ENCODE results near the gene POGLUT2. TPM values are rescaled to one million over a fixed set of nuclear protein-coding genes. Genes with fewer than 3 reads are reported as not detected.
A peak's percentile ranks its signal among the peaks of the same experiment; 100 is the strongest.

POGLUT2 gene
- total RNA-seq, 2 donors from 2014 or later = 0.22 to 0.37 TPM

DNA sequence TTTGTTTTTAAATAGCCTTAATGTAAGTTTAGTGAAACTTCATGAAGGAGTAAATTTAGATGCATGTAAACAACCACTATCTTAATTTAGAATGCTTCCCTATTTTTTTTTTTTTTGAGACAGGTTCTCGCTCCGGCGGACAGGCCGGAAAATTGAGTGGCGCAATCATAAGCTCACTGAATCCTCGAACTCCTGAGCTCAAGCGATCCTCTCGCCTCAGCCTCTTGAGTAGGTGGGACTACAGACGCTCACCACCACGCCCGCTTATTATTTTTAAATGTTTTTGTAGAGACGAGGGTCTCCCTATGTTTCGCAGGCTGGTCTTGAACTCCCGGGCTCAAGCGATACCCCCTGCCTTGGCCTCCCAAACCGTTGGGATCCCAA lies 26.7 kb downstream of the POGLUT2 start:
- no peak for ATAC-seq
- DNase-seq = no peak
- no peaks in the 10 kb centered on the region for H3K36me3 Mint-ChIP-seq (ENCODE audit: low read depth)
- no peaks in the 10 kb centered on the region for H3K9me3 ChIP-seq (ENCODE audit: control insufficient read depth, low read length, poor library complexity, severe bottlenecking)
- H3K4me3 Mint-ChIP-seq = peak overlapping the region; percentile 91
- H3K27me3 Mint-ChIP-seq = no peaks in the 10 kb centered on the region
- H3K27ac Mint-ChIP-seq = no peak overlapping the region
- peaks cover 30% of the 10 kb centered on the region for H3K4me1 Mint-ChIP-seq

DNA sequence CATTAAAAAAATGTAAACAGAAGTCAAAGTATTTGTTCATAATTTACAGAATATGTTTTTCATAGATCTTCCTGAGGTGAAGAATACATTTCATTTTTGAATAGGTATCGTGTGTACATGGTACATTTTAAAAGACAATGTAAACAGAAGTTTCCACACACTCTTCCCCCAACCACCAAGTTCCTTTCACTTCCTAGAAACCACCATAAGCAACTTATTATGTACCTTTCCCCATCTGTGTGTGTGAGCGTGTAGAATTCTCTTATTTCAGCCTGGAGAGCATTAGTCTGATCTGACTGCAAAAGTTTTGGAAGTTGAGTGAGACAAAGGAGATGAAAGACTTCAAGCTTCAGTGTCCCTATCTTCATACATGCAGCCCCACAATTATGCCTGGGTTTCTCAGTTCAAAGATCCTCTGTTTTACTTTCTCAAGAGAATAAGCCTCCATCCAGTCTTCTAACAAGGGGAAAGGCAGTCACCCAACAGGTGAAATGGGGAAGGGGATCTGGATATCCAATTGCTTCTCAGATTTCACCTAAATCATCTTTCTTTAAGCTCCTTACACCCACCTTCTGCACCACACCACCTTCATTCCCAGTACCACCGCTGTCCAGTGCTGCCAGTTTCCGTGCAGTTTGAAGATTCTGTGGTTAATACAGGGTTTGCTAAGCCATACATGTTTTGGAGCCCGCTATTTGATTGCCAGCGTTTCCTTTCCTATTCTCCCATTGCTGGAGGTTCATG lies 27.3 kb downstream of the POGLUT2 start:
- no peaks in the 10 kb centered on the region for H3K27me3 Mint-ChIP-seq
- DNase-seq = no peak
- no peaks in the 10 kb centered on the region for H3K9me3 ChIP-seq (ENCODE audit: control insufficient read depth, low read length, poor library complexity, severe bottlenecking)
- no peak for ATAC-seq
- peak overlapping the region; percentile 28 for H3K4me3 Mint-ChIP-seq
- H3K4me1 Mint-ChIP-seq = peaks cover 30% of the 10 kb centered on the region
- no peak overlapping the region for H3K27ac Mint-ChIP-seq
- H3K36me3 Mint-ChIP-seq (ENCODE audit: low read depth) = no peaks in the 10 kb centered on the region

DNA sequence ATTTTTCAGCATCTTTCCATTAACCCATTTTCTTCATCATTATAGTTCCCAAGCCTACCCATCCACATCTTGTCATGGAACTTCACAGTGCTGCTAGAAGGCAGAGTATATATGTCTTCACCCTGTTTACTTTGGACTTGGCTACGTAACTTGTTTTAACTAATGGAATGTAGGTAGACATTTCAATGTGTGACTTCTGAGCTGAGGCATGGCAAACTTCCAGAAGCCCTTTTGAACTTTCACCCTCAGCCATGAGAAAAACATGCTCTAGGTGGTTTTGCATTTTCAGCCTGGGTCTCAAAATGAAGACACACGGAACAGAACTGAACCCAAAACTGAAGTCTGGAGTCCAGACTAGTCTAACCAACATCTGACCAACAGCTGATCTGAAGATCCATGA lies 28.3 kb downstream of the POGLUT2 start:
- no peak for ATAC-seq
- H3K36me3 Mint-ChIP-seq (ENCODE audit: low read depth) = no peaks in the 10 kb centered on the region
- no peaks in the 10 kb centered on the region for H3K27me3 Mint-ChIP-seq
- H3K9me3 ChIP-seq (ENCODE audit: control insufficient read depth, low read length, poor library complexity, severe bottlenecking) = no peaks in the 10 kb centered on the region
- H3K4me1 Mint-ChIP-seq = peaks cover 30% of the 10 kb centered on the region
- peak overlapping the region; percentile 27 for H3K27ac Mint-ChIP-seq
- DNase-seq = no peak
- no peak overlapping the region for H3K4me3 Mint-ChIP-seq

DNA sequence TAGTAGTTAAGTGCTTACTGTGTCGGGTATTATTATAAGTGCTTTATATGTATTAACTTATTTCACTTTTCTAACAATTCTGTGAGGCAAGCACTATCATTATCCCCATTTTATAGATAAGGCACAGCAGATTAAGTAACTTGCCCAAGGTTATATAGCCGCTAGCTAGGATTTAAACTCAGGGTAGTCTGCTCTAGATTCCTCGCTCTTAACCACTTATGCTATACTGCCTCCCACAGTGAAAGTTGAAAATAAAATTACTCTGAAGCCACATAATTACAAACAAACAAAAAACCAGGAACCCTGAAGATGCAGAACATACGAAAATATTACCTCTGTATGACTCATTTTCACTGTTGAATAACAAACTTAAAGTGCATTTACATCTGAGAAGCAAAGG lies 29.1 kb downstream of the POGLUT2 start:
- Mint-ChIP-seq H3K4me3 (no peak overlapping the region), H3K27ac (no peak overlapping the region), H3K27me3 (no peaks in the 10 kb centered on the region), H3K36me3 (ENCODE audit: low read depth) (no peaks in the 10 kb centered on the region), H3K4me1 (peaks cover 30% of the 10 kb centered on the region)
- no peak for ATAC-seq
- DNase-seq = no peak
- H3K9me3 ChIP-seq (ENCODE audit: control insufficient read depth, low read length, poor library complexity, severe bottlenecking) = no peaks in the 10 kb centered on the region

DNA sequence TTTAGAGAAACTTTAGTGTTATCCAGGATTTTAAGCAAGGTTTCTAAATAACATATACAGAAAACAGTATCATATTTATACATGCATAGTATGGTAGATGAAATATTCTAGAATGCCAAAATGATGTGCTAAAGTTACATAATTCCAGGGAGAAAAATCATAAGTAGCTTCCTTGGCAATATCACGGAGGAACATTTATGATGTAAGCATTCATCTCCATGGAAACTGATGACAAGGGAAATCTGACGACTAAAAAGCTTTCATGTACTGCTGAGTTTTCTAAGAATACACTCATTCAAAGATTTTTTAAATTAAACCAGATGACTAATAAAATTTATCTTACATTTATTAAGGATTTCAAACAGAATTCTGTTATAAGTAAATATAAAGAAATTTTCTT lies 29.9 kb downstream of the POGLUT2 start:
- H3K27me3 Mint-ChIP-seq = no peaks in the 10 kb centered on the region
- no peaks in the 10 kb centered on the region for H3K9me3 ChIP-seq (ENCODE audit: control insufficient read depth, low read length, poor library complexity, severe bottlenecking)
- H3K36me3 Mint-ChIP-seq (ENCODE audit: low read depth) = no peaks in the 10 kb centered on the region
- H3K4me3 Mint-ChIP-seq = no peak overlapping the region
- DNase-seq (no peak), ATAC-seq (no peak)
- no peak overlapping the region for H3K27ac Mint-ChIP-seq
- peaks cover 24% of the 10 kb centered on the region for H3K4me1 Mint-ChIP-seq

DNA sequence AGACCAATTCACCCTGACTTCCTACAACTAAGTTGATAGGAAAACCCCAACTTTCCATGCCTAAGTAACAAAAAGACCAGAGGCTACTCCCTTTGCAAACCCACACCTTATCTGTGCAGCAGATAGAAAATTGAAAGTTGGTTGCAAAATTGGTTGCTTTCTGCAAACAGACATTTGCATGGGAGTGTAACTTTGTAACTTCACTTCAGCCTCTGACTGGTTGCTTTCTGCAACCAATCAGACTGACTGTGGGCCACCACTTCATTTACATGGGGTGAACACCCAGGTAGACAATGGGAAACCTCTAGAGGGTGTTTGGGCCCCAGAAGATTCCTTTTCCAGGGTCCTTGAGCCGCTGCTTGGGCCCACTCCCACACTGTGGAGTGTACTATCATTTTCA lies 35.0 kb downstream of the POGLUT2 start:
- no peak for ATAC-seq
- DNase-seq = no peak

DNA sequence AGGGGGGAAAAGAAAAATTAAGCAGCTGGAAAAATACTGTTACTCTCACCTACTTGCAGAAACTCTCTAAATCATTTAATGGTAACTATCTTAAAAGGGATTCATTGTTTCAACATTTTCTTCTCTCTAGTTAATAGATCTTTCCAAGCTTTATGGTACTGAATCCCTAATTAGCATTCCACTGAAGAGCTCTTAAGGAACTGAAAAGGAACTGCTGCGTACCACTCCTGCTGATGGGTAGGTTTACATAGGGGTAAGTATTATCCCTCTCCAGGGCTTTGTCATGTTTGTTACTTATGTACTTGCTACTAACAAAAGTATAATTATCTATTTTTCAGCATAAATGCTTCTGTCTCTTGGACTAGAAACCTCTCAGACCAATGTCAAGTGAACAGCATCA lies 37.7 kb downstream of the POGLUT2 start:
- H3K36me3 Mint-ChIP-seq (ENCODE audit: low read depth) = no peaks in the 10 kb centered on the region
- DNase-seq (no peak), ATAC-seq (no peak)
- peaks cover 7% of the 10 kb centered on the region for H3K27me3 Mint-ChIP-seq
- H3K27ac Mint-ChIP-seq = no peak overlapping the region
- no peaks in the 10 kb centered on the region for H3K9me3 ChIP-seq (ENCODE audit: control insufficient read depth, low read length, poor library complexity, severe bottlenecking)
- no peaks in the 10 kb centered on the region for H3K4me1 Mint-ChIP-seq
- no peak overlapping the region for H3K4me3 Mint-ChIP-seq

More for the DNA sequence above, 35.0 kb downstream of the POGLUT2 start:
- Mint-ChIP-seq H3K36me3 (ENCODE audit: low read depth) (no peaks in the 10 kb centered on the region), H3K4me3 (no peak overlapping the region), H3K27ac (no peak overlapping the region), H3K27me3 (no peaks in the 10 kb centered on the region), H3K4me1 (no peaks in the 10 kb centered on the region)
- no peaks in the 10 kb centered on the region for H3K9me3 ChIP-seq (ENCODE audit: control insufficient read depth, low read length, poor library complexity, severe bottlenecking)

DNA sequence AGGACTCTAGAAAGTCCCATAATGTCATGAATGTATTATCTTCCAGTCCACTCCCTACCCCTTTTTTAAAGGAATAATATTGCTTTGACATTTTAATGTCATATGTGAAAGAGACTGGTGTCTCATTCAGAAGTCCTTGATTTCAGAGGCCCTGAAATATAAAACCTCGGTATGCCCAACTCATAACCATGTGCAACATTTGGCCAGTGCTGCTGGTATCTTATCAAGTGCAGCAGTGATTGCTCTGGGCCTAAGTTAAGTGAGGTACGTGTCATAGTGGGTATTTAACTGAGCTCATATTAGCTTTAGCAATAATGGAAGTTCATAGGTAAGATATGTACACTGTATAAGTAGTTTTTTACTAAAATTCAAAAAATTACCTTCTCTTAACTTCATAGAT lies 39.9 kb downstream of the POGLUT2 start:
- H3K4me3 Mint-ChIP-seq = no peak overlapping the region
- H3K9me3 ChIP-seq (ENCODE audit: control insufficient read depth, low read length, poor library complexity, severe bottlenecking) = no peaks in the 10 kb centered on the region
- ATAC-seq (no peak), DNase-seq (no peak)
- peaks cover 7% of the 10 kb centered on the region for H3K27me3 Mint-ChIP-seq
- no peaks in the 10 kb centered on the region for H3K4me1 Mint-ChIP-seq
- H3K27ac Mint-ChIP-seq = no peak overlapping the region
- H3K36me3 Mint-ChIP-seq (ENCODE audit: low read depth) = no peaks in the 10 kb centered on the region

DNA sequence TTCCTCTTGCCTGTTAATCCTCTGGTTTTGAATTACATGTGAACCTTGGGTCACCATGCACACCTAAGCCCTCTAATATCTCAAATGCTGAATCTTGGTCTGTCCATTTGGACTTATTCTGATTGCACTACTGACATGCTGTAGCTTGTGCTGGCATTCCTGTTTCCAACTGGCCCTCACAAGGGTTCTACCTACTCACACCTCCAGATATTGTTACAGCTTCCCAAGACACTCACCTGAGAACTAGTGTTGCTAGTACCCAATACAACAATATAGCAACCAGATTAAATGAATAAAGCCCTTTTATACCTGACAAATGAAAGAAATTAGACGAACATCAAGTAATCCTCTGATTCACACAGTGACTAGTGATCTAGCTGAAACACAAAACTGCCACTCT lies 41.8 kb downstream of the POGLUT2 start:
- Mint-ChIP-seq H3K27me3 (peaks cover 7% of the 10 kb centered on the region), H3K4me1 (no peaks in the 10 kb centered on the region), H3K4me3 (no peak overlapping the region), H3K36me3 (ENCODE audit: low read depth) (no peaks in the 10 kb centered on the region), H3K27ac (no peak overlapping the region)
- DNase-seq (no peak), ATAC-seq (no peak)
- H3K9me3 ChIP-seq (ENCODE audit: control insufficient read depth, low read length, poor library complexity, severe bottlenecking) = no peaks in the 10 kb centered on the region

DNA sequence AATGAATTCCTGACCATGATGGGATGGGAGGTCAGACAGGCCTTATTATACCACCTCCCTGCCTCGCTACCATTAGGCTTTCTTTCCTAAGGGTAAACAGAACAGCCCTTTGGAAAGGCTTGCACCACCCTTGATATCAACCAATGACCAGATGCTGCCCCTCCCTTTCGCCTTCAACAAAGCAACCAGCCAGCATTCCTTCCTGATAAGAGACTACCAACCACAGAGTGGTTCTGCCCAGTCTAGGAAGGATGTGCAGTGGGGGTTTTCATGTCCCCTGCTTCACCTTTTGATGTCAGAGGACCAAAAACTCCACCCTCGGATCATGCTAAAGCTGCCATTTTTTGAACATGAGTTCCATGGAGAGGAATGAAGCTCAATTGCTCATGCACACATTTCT lies 46.9 kb downstream of the POGLUT2 start:
- H3K4me1 Mint-ChIP-seq = no peaks in the 10 kb centered on the region
- peaks cover 3% of the 10 kb centered on the region for H3K9me3 ChIP-seq (ENCODE audit: control insufficient read depth, low read length, poor library complexity, severe bottlenecking)
- H3K36me3 Mint-ChIP-seq (ENCODE audit: low read depth) = no peaks in the 10 kb centered on the region
- no peak overlapping the region for H3K27ac Mint-ChIP-seq
- no peak overlapping the region for H3K4me3 Mint-ChIP-seq
- ATAC-seq (no peak), DNase-seq (no peak)
- peaks cover 33% of the 10 kb centered on the region for H3K27me3 Mint-ChIP-seq

DNA sequence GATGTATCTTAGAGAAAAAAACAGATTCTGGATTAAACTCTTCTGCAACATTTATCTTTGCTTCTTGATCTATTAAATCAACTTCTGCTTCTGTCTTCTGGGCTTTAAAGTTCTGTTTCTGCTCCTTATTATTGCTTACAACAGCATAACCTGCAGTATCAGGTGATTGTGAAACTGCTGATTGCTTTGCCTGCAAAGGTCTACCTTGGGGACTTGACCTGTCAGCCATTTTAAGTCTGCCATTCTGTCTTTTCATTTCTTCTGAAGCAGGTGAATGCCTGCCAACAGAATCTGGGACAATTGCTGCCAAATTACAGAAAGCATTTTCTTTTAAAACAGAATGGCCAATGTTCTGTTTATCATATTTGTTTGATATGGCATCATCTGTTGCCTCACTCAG lies 56.3 kb downstream of the POGLUT2 start:
- H3K9me3 ChIP-seq (ENCODE audit: control insufficient read depth, low read length, poor library complexity, severe bottlenecking) = no peaks in the 10 kb centered on the region
- Mint-ChIP-seq H3K27me3 (peaks cover 55% of the 10 kb centered on the region), H3K4me3 (no peak overlapping the region), H3K4me1 (no peaks in the 10 kb centered on the region), H3K36me3 (ENCODE audit: low read depth) (peaks cover 3% of the 10 kb centered on the region), H3K27ac (no peak overlapping the region)
- DNase-seq (no peak), ATAC-seq (no peak)

DNA sequence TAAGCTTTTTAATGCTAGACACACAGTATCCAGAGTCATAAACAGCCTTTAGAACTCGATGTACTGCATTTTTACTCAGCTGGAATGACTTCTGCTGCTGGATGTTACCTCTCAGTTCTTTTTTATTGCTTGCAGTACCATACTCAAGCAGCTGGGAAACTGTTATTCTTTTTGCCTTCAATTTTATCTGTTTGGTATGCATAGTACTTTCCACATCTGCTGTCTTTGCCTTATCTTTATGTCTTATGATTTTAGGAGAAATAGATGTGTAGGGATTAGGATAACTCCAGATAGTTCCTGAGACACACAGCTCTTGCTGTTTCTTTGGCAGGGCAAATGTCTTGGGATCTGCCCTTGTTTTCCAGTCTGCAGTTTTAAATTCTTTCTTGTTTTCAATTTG lies 56.7 kb downstream of the POGLUT2 start:
- ATAC-seq (no peak), DNase-seq (no peak)
- Mint-ChIP-seq H3K27ac (no peak overlapping the region), H3K36me3 (ENCODE audit: low read depth) (peaks cover 3% of the 10 kb centered on the region), H3K27me3 (peaks cover 53% of the 10 kb centered on the region), H3K4me3 (no peak overlapping the region), H3K4me1 (no peaks in the 10 kb centered on the region)
- no peaks in the 10 kb centered on the region for H3K9me3 ChIP-seq (ENCODE audit: control insufficient read depth, low read length, poor library complexity, severe bottlenecking)

Data from T-helper 17 cell (primary cell).